Mucosa of descending colon (tissue), 3 donors: ENCODE measurements around the gene KLHL2. TPM values are rescaled to one million over a fixed set of nuclear protein-coding genes. Genes with fewer than 3 reads are reported as not detected.

Source experiments
- ATAC-seq: fragments of 200-7000 bp; cut with Tn5 transposase; one replicate; pipeline ENCODE4 v1.9.1; 2020; ENCODE audit warnings: mild to moderate bottlenecking, moderate library complexity
- DNase-seq, 3 donors: peaks; one replicate each; pipeline ENCODE4 v3.0.0-alpha.2; 2020
- H3K36me3 ChIP-seq: fragments of 200-600 bp; one replicate; pipeline ENCODE4 v1.8.0; 2021; ENCODE audit warnings: low read depth, mild to moderate bottlenecking
- H3K4me1 ChIP-seq: fragments of 200-600 bp; one replicate; pipeline ENCODE4 v1.8.0; 2021; ENCODE audit warnings: low read depth, mild to moderate bottlenecking
- H3K4me3 ChIP-seq: fragments of 200-600 bp; one replicate; pipeline ENCODE4 v1.8.0; 2021; ENCODE audit warnings: mild to moderate bottlenecking
- H3K9me3 ChIP-seq: fragments of 200-600 bp; one replicate; pipeline ENCODE4 v1.8.0; 2021; ENCODE audit warnings: mild to moderate bottlenecking
- CTCF ChIP-seq: fragments of 200-600 bp; IDR thresholded peaks from one replicate; pipeline ENCODE4 v1.8.0; 2022; ENCODE audit warnings: antibody characterized with exemption, mild to moderate bottlenecking
- intact Hi-C, 2 donors: fragments of 100-400 bp; cut with DNase I in 1 of 2; cut with micrococcal nuclease in 1 of 2; formaldehyde crosslinking; loops; one replicate each; pipeline versions ENCODE4 v1.11.0 to v1.11.1; 2022; cut with DNase I, micrococcal nuclease
- total RNA-seq, 3 donors: library from RNA; stranded (reverse); fragmentation: NEBNext Ultra II Directional in 2 of 3; extraction: Animal tissue kit (Norgen Biotek cat#: 25700) in 2 of 3; gene quantifications; one replicate each; pipeline versions ENCODE4 v1.2.1 to v1.2.4, GENCODE V29; 2021 to 2023
- donor health status: DM: no; HTN: no; CAD: no; lungs with moderate emphysema.
- donor health status: DM: no; HTN: no; CAD: no.
- donor health status: DM: no; HTN: yes; CAD: no.

The KLHL2 gene
- total RNA-seq, 3 donors from 2014 or later = 12.9 to 19.1 (median 16.4) TPM

DNA sequence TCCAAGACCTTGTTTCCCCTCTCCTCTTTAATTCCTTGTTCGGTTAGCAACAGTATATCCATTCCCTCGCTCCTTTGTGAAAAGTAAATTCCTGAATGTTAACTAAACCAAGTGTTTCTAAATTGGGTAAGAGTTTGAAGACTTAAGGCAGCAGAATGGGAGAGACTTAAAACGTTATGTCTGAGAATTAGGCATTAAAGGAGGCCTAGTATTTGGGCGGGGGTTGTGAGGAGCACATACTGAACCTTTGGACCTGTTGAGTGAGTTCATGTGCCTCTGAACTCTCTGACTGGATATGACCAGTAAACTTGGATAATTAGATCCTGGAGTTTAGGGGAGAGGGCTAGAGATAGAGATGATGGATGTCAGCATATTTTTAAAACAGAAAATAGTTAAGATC, 121.3 kb downstream of the KLHL2 start:
- H3K4me3 ChIP-seq = no peak overlapping the region
- no peak for TF ChIP-seq CTCF
- DNase-seq = peak in 1 of 3 donors; percentile 23
- peaks cover 4% of the 10 kb centered on the region for H3K4me1 ChIP-seq
- intact Hi-C loops = no loop called here
- H3K36me3 ChIP-seq = peaks cover 4% of the 10 kb centered on the region
- no peak for ATAC-seq
- H3K9me3 ChIP-seq = no peaks in the 10 kb centered on the region

- no peak for TF ChIP-seq CTCF
- peaks cover 4% of the 10 kb centered on the region for H3K36me3 ChIP-seq
- peaks cover 4% of the 10 kb centered on the region for H3K4me1 ChIP-seq
- H3K9me3 ChIP-seq = no peaks in the 10 kb centered on the region
- intact Hi-C loops = no loop called here
- no peak for ATAC-seq
- no peak for DNase-seq
- H3K4me3 ChIP-seq = no peak overlapping the region
Observed at GRCh38 chr4:165330071-165330470, 122.7 kb downstream of the KLHL2 start.

- peaks cover 4% of the 10 kb centered on the region for H3K36me3 ChIP-seq
- TF ChIP-seq CTCF = no peak
- H3K4me3 ChIP-seq = no peak overlapping the region
- ATAC-seq (no peak), DNase-seq (no peak)
- H3K9me3 ChIP-seq = no peaks in the 10 kb centered on the region
- intact Hi-C loops = no loop called here
- H3K4me1 ChIP-seq = peaks cover 4% of the 10 kb centered on the region
Observed at GRCh38 chr4:165330666-165331065, 123.3 kb downstream of the KLHL2 start.

DNA sequence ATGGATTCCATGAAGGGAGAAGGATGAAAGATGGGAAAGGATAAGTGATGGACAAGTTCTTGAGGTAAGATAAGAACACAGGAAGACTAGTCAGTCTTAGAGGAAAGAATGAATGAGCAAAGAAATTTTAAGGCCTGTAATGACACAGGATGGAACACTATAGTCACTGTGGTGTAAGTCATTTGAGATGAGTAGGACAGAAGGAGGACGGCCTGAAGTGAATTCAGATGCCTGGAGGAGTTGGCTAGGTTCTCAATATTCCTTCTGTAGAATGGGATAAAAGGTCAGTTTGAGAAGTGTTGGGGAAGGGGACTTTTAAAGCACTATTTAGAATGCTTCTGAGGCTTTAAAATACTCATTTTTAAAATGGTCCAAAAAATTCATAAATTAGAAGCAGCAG, 124.0 kb downstream of the KLHL2 start:
- DNase-seq (no peak), ATAC-seq (no peak)
- no peak overlapping the region for H3K4me3 ChIP-seq
- TF ChIP-seq CTCF = no peak
- intact Hi-C loops = no loop called here
- H3K9me3 ChIP-seq = no peaks in the 10 kb centered on the region
- H3K36me3 ChIP-seq = peaks cover 4% of the 10 kb centered on the region
- H3K4me1 ChIP-seq = peaks cover 4% of the 10 kb centered on the region

- TF ChIP-seq CTCF = no peak
- no peak overlapping the region for H3K4me3 ChIP-seq
- H3K9me3 ChIP-seq = no peaks in the 10 kb centered on the region
- no peak for ATAC-seq
- peaks cover 4% of the 10 kb centered on the region for H3K4me1 ChIP-seq
- no peak for DNase-seq
- H3K36me3 ChIP-seq = peaks cover 4% of the 10 kb centered on the region
- intact Hi-C loops = no loop called here
Observed at GRCh38 chr4:165331823-165332222, 124.5 kb downstream of the KLHL2 start.

DNA sequence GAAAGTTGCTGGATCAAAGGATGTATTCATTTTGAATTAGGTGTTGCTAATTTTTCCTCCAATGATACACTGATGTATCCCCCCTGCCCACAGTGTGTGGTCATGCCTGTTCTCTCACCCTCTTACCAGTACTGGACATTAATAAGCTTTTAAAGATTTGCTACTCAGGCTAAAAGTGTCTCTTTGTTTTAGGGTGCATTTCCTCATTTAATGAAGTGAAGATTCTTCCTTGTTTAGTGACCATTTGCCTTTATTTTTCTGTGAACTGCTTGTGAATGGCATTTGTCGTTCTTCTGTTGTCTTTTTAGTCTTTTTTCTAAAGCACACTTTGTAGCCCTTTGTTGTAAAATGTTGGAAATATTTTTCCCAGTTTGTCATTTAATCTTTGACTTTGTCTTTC, 125.1 kb downstream of the KLHL2 start:
- Histone ChIP-seq H3K4me3 (no peak overlapping the region), H3K4me1 (peaks cover 4% of the 10 kb centered on the region), H3K9me3 (no peaks in the 10 kb centered on the region), H3K36me3 (peaks cover 4% of the 10 kb centered on the region)
- TF ChIP-seq CTCF = no peak
- DNase-seq (no peak), ATAC-seq (no peak)
- intact Hi-C loops = no loop called here
